Stimulated activated CD4-positive, alpha-beta T cell treated with anti-CD3 and anti-CD28 coated beads, Interleukin-2, amount 100 ng/mL, for 4 hours (primary cell): Measurements from ENCODE around the gene CTRB1.

Experiments
- DNase-seq: peaks from one replicate; pipeline ENCODE4 v3.0.0-alpha.2; 2020; ENCODE audit warnings: low read depth

CTRB1 gene

DNA sequence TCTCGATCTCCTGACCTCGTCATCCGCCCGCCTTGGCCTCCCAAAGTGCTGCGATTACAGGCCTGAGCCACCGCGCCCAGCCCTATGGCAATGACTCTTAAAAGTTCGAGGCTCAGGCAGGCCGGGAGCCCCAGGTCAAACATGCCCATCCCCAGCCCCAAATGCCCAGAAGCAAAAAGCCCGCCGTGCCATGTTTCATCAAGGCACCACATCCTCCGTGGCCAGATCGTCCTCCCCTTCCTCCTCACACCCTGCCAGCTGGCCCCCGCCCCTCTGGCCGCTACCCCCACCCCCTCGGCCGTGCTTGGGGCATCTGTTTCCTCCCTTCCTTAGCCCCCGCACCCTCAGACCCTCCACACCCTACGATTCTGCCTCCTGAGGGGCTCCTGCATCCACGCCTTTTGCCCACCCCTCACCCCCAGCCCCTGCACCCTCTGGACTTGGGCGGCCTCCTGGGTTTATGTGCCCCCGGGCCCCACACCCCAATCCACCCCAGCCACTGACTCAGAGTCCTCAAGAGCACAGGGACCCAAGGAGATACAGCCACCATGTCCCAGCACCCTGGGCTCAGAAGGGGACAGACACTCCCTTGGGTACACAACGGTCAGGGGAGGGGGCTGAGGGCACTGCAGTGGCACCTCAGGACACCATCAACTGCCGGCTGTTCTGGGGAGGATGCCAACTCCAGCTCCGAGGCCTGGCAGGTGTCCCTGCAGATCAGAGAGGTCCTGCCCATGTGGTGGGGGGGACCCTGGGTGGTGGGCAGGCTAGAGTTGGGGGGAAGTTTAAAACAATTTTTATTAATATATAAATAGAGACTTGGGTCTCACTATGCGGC lies 7.1 kb downstream of the CTRB1 start:
- no peak for DNase-seq

GRCh38 chr16:75226550-75227360 lies 8.0 kb downstream of the CTRB1 start:
- DNase-seq, result no peak

- DNase-seq, result no peak
These were observed 8.8 kb downstream of the CTRB1 start for GRCh38 chr16:75227361-75228142.

- no peak for DNase-seq
These were observed 9.6 kb downstream of the CTRB1 start for GRCh38 chr16:75228143-75228976.

DNA sequence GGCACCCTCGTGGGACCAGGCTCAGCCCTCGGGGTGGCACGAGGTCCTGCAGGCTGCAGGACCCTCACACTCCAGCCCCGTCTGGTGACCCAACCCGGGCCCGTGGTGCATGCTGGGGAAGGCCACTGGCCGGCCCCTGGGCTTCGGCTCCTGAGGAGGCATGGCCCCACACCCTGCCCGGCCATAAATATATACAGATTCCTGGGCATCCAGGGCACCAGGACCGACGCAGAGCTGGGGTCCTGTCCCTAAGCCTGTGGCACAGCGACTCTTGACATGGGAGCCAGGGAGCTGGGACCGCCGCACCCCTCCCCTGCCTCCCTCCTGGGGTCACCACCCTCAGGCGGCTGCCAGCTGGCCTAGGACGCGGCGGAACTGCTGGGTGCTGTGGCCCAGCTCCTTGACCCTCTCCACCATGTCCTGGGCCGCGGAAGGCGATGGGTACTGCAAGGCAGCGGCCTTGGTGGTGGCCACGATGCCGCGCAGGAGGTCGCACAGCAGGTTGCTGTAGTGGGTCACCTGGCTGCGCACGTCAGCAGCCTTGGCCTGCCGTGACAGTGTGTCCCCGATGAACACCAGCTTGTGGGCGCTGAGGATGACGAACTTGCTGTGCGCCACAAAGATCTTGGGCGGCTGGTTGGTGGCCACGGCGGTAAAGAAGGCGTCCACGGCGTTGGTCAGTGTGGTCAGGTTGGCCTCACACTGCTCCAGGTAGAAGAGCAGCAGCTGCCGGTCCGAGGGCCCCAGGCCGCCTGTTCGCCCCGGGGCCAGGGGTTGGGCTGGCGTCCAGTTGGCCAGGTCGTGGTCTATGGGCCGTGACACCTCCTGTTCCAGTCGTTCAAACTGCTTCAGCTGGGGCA lies 10.6 kb downstream of the CTRB1 start:
- DNase-seq, result no peak

DNA sequence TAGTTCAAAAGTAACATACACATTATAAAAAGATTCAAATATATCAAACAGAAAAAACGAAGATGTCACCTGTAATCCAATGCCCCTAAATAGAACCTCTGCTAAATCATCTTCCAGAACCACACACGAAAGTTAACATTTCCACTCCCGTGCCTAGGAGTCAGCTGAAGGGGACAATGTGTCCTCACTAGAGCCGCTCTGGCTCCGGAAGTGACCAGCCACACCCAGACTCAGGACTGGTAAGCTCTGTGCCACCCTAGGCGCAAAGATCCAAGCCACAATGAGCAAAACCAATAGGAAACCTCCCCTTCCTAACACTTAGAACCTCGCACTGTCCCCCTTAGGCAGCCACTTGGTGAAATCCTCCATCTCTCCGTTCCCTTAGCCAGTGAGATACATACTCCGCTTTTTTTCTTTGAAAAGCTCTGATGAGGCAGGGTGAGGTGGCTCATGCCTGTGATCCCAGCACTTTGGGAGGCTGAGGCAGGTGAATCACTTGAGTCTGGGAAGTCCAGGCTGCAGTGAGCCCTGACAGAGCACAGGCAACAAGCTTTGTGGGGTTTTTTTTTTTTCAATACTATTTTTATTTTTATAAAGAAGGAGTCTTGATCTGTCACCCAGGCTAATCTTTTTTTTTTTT lies 11.8 kb downstream of the CTRB1 start:
- no peak for DNase-seq

DNA sequence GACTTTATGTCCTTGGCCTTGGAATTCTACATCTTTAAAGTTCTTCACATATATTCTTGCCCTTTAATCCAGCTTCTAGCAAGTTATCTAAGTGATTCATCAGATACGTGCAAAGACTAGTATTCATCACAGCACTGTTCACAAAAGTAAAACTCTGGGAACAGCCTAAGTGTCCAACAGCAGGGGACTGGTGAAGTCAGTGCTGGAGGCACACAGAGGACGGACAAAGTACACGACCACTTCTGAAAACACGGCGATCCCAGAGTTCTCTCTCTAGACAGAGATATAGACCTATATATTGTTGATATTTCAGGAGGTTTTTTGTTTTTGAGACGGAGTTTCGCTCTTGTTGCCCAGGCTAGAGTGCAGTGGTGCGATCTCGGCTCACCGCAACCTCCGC lies 12.8 kb downstream of the CTRB1 start:
- no peak for DNase-seq

DNA sequence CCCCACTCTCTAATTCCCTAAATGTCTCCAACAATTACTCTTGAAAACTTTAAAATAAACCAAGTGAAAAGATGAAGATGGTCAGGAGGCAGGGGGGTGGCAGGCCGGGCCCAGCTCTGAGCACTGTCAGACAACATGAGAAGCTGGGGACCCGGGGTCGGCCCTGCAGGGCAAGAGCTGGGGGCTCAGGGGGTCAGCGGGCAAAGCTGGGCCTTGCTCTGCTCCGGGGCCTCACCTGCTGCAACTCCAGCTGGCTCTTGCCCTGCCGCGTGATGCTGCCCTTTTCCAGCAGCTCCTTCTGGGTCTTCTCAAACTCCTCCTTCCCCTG lies 14.8 kb downstream of the CTRB1 start:
- DNase-seq, result no peak

- no peak for DNase-seq
These were observed 16.3 kb downstream of the CTRB1 start for GRCh38 chr16:75234856-75235696.

DNA sequence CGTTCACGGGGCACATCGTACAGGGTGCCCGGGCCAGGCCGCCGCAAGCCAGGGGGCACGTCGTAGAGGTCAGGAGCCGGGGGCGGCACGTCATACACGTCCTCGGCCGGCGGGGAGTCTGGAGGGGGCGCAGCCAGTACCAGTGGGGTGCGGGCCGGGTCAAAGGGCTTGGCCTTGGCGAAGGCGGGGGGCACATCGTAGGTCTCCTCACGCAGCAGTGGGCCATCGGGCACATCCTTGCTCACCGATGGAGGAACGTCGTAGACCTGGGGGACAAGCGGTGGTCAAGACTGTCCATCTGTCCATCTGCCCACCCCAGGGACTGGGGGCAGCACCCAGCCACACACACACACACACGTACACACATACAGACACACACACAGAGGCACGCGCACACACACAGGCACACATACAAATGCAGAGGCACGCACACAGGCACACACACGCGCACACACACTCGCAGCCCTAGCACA lies 17.0 kb downstream of the CTRB1 start:
- no peak for DNase-seq

- no peak for DNase-seq
These were observed 17.4 kb downstream of the CTRB1 start for GRCh38 chr16:75236232-75236631.

DNA sequence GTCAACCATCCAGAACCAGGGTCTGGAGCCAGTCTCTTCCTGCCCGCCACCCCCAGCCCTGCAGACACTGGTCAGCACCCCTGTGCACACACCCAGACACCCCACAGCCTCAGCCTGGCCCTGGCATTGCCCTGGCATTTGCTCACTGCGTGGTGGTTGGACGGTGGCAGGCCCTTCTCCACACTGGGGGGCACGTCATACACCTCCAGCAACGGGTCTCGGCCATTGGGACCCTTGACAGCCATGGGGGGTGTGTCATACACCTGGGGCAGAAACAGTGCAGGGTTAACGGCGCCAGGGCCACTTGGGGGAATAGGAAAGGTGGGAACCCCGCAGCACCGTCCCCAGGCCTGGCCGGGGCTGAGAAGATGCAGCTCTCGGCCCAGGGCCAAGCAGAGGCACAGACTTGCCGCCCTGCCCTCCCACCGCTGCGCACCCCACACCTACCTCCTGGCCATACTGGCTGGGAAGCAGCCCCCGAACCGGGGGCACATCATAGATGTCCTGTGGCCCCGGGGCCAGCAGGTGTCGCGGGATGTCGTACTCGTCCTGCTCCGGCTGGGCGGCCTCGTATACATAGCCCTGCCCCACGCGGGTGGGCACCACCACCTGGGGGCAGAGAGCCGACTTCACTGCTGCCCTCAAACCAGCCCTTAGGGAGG lies 18.1 kb downstream of the CTRB1 start:
- DNase-seq, result no peak

DNA sequence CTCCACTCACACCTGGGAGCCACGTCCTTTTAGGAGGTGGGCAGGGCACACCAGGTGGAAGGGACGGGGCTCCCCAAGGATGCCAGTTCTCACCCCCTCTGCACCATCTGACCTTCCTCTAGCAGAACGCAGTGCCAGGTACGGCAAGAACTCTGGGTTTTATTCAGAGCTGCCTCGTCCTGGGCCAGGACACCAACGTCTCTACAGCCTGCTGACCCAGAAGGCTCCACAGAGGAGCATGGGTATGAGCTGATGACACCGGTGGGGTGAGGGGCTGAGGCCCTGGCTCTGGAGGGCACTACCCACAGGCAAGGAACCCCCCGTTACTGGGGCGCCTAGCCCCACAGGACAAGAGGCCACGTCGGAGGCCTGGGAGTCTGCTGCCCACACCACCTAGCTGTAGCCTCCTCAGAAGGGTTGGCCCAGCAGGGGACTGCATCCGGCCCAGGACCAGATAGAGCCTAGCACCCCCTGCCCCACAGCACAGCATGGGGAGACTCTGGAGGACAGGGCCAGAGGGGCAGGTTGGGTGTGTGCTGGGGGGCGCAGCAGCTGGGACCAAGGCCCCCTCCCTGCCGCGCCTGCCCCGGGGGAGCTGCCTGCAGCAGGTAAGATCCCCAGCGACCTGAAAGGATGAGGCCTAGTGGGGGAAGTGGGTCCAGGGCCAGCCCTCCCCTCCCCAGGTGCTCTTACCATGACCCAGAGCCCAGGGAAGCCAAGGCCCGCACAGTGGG lies 18.8 kb downstream of the CTRB1 start:
- DNase-seq, result no peak

DNA sequence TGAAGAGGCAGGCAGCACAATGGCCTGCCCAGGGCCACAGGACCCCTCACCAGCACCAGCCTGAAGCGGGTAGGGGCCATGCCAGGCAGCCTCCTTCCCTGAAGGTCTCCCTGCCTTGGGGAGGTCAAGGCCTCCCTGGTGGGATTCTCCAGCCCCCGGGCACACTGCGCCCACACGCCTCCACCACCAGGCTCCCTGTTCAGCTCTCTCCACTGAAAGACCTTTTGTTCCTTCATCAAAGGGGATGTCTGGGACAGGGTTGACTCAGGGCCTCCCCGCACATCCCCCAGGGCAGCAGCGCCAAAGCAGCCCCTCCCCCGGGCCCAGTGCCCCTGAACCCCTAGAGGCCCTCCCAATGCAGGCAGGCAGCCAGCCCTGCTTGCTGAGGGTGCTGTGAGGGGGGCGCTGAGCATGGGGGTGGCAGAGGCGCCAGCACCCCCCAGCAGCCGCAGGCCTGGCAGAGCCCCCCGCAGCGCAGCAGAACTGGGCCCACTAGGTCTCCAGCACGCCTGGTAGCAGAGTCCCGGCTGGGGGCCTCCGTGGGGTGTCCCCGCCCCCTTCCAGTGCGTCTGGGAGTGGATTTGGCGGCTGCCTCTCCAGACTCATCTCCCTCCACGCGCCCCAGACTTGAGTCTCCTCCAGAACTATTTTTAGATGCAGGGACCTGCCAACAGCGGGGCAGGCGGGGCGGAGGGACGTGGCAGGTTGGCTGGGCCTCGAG lies 19.5 kb downstream of the CTRB1 start:
- DNase-seq, result no peak

- DNase-seq, result no peak
These were observed 20.2 kb downstream of the CTRB1 start for GRCh38 chr16:75238853-75239541.

- no peak for DNase-seq
These were observed 20.8 kb downstream of the CTRB1 start for GRCh38 chr16:75239542-75240122.
